Keratinocyte (primary cell): ENCODE data around the gene LAMP1. TPM values are rescaled to one million over a fixed set of nuclear protein-coding genes. Genes with fewer than 3 reads are reported as not detected.

Experiments
- DNase-seq: peaks from one replicate; pipeline ENCODE4 v3.0.0-alpha.2; 2011; ENCODE audit warnings: low read depth, missing footprints, low spot score
- FAIRE-seq: peaks from 2 replicates; lab custom pipeline; 2011; peaks lifted over from hg19 to GRCh38; lab: Jason Lieb, UNC
- H2AFZ ChIP-seq: 2 replicates; pipeline ENCODE4 v1.6.0; 2012; ENCODE audit warnings: low read length, control low read depth, inconsistent platforms; ENCODE audit not compliant: control insufficient read depth
- H3K27ac ChIP-seq: 2 replicates; pipeline ENCODE4 v1.5.1; 2011; ENCODE audit warnings: low read length; ENCODE audit not compliant: control insufficient read depth, insufficient read depth
- H3K27me3 ChIP-seq: 3 replicates; pipeline ENCODE4 v1.6.0; 2011; ENCODE audit warnings: low read length; ENCODE audit not compliant: control insufficient read depth, insufficient read depth; ENCODE audit errors: extremely low read depth
- H3K36me3 ChIP-seq, 2 experiments: 2 replicates in 1 of 2; 3 replicates in 1 of 2; pipeline ENCODE4 v1.5.1; 2011; ENCODE audit warnings: low read length in 2 of 2, mild to moderate bottlenecking in 1 of 2; ENCODE audit not compliant: control insufficient read depth in 2 of 2, insufficient read depth in 2 of 2; ENCODE audit errors: extremely low read depth in 1 of 2
- H3K4me1 ChIP-seq: 3 replicates; pipeline ENCODE4 v1.5.1; 2011; ENCODE audit warnings: low read length; ENCODE audit not compliant: control insufficient read depth, insufficient read depth; ENCODE audit errors: extremely low read depth
- H3K4me2 ChIP-seq: 3 replicates; pipeline ENCODE4 v1.6.0; 2011; ENCODE audit warnings: low read depth, low read length; ENCODE audit not compliant: control insufficient read depth, insufficient read depth; ENCODE audit errors: extremely low read depth
- H3K4me3 ChIP-seq, 3 experiments: fragments of 200-600 bp in 1 of 3; sonication (generic) in 1 of 3; 2 replicates in 2 of 3; 3 replicates in 1 of 3; pipeline ENCODE4 v1.5.1; 2011 to 2016; ENCODE audit warnings: low read length in 3 of 3, mild to moderate bottlenecking in 3 of 3, control low read depth in 2 of 3, inconsistent platforms in 1 of 3, low read depth in 1 of 3, mixed read lengths in 1 of 3, mixed run types in 1 of 3, moderate library complexity in 1 of 3; ENCODE audit not compliant: control insufficient read depth in 2 of 3, insufficient read depth in 2 of 3; ENCODE audit errors: extremely low read depth in 1 of 3
- H3K79me2 ChIP-seq: 2 replicates; pipeline ENCODE4 v1.6.0; 2012; ENCODE audit warnings: low read length; ENCODE audit not compliant: control insufficient read depth, insufficient read depth
- H3K9ac ChIP-seq: 3 replicates; pipeline ENCODE4 v1.6.0; 2011; ENCODE audit warnings: low read length; ENCODE audit not compliant: control insufficient read depth, insufficient read depth; ENCODE audit errors: extremely low read depth
- H3K9me1 ChIP-seq: 3 replicates; pipeline ENCODE4 v1.6.0; 2011; ENCODE audit warnings: low read length; ENCODE audit not compliant: control insufficient read depth, insufficient read depth; ENCODE audit errors: extremely low read depth
- H3K9me3 ChIP-seq: 2 replicates; pipeline ENCODE4 v1.5.1; 2012; ENCODE audit warnings: low read depth, low read length; ENCODE audit not compliant: control insufficient read depth
- H4K20me1 ChIP-seq: 3 replicates; pipeline ENCODE4 v1.6.0; 2011; ENCODE audit warnings: low read length; ENCODE audit not compliant: control insufficient read depth, insufficient read depth; ENCODE audit errors: extremely low read depth
- EZH2 ChIP-seq: IDR thresholded peaks from one replicate; pipeline ENCODE4 v1.6.1; 2012; ENCODE audit warnings: inconsistent platforms, mild to moderate bottlenecking, low read length, moderate library complexity
- dilution Hi-C: fragments of 300-500 bp; cut with MboI; formaldehyde crosslinking; loops from one replicate; pipeline ENCODE4 v1.7.0; 2020; ENCODE audit warnings: low sequenced_read_pairs; ENCODE audit not compliant: extremely low pct_ligation_motif_present
- polyA plus RNA-seq, 5 experiments: library from polyadenylated mRNA; depleted of rRNA in 3 of 5; stranded (reverse) in 3 of 5; stranded (forward) in 1 of 5; unstranded in 1 of 5; fragments of >200 nt; gene quantifications; 1 replicate in 1 of 5; 2 replicates in 3 of 5; 3 replicates in 1 of 5; pipeline versions ENCODE4 v1.2.1 to v1.2.3, GENCODE V29; 2011 to 2012; ENCODE audit warnings: missing spikeins in 2 of 5, low read depth in 1 of 5, low replicate concordance in 1 of 5
- TF ChIP-seq, protein P1 (sequence below), 3 experiments: IDR thresholded peaks in 1 of 3; conservative IDR thresholded peaks in 1 of 3; optimal IDR thresholded peaks in 1 of 3; 2 replicates in 2 of 3; 3 replicates in 1 of 3; pipeline versions ENCODE3 to v1.5.1; 2011; ENCODE audit warnings: low read length in 3 of 3, mild to moderate bottlenecking in 3 of 3, moderate library complexity in 2 of 3, control low read depth in 1 of 3, inconsistent platforms in 1 of 3; ENCODE audit not compliant: insufficient read depth in 2 of 3; ENCODE audit errors: extremely low read depth in 1 of 3

Gene LAMP1
- polyA plus RNA-seq, 1 donor (not counting 4 experiments of a cell fraction or from before 2014, with no cell fraction given): 202 TPM

DNA sequence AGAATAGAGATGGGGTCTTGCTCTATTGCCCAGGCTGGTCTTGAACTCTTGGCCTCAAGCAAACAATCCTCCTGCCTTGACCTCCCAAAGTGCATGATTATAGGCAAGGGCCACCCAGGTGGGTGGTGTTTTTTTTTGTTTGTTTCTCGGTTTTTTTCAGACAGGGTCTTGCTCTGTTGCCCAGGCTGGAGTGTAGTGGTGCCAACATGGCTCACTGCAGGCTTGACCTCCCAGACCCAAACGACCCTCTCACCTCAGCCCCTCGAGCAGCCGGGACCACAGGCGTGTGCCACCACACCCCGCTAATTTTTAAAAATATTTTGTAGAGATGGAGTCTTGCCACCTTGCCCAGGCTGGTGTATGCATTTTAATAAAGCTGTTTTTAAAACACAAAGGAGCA lies 52.0 kb downstream of the LAMP1 start:
- Histone ChIP-seq H3K9ac (no peak overlapping the region), H3K79me2 (no peaks in the 10 kb centered on the region), H3K9me3 (peaks cover 2% of the 10 kb centered on the region), H3K9me1 (no peaks in the 10 kb centered on the region), H3K4me3 (no peak overlapping the region), H3K4me1 (peaks cover 10% of the 10 kb centered on the region), H2AFZ (no peak overlapping the region), H3K27ac (no peak overlapping the region), H3K36me3 (peaks cover 2 to 4% of the 10 kb centered on the region in 2 experiments), H3K27me3 (no peaks in the 10 kb centered on the region), H3K4me2 (no peak overlapping the region), H4K20me1 (no peaks in the 10 kb centered on the region)
- DNase-seq (no peak), FAIRE-seq (no peak)
- dilution Hi-C loops: no loop called here
- TF ChIP-seq, protein P1, sequence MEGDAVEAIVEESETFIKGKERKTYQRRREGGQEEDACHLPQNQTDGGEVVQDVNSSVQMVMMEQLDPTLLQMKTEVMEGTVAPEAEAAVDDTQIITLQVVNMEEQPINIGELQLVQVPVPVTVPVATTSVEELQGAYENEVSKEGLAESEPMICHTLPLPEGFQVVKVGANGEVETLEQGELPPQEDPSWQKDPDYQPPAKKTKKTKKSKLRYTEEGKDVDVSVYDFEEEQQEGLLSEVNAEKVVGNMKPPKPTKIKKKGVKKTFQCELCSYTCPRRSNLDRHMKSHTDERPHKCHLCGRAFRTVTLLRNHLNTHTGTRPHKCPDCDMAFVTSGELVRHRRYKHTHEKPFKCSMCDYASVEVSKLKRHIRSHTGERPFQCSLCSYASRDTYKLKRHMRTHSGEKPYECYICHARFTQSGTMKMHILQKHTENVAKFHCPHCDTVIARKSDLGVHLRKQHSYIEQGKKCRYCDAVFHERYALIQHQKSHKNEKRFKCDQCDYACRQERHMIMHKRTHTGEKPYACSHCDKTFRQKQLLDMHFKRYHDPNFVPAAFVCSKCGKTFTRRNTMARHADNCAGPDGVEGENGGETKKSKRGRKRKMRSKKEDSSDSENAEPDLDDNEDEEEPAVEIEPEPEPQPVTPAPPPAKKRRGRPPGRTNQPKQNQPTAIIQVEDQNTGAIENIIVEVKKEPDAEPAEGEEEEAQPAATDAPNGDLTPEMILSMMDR (optimal IDR thresholded peaks at IDR 0.05 in 1 of 3, IDR thresholded peaks at IDR 0.05 in 1 of 3, conservative IDR thresholded peaks at IDR 0.05 in 1 of 3; ENCODE audit: extremely low read depth in 1 of 3, insufficient read depth in 2 of 3, low read length in 3 of 3): no peak
- TF ChIP-seq EZH2: no peak

DNA sequence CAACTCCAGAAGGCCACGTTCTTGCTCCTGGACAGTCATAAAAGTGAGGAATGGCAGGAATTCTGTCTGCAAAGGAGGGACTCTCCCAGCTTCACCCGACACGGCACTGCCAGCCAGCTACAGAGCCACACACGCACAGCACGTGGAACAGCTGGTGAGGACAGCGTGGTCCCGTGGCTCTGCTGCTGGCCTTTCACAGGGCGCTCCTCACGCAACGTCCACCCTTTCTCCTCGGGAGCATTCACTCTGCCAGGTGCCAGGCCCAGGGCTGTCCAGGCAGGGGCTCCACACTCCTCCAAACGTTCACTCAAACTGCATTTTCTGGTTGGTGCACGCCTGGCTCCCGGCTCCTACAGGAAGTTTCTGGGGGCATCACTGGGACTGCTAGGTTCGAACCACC lies 52.5 kb downstream of the LAMP1 start:
- DNase-seq (no peak), FAIRE-seq (no peak)
- Histone ChIP-seq H3K9me1 (no peaks in the 10 kb centered on the region), H2AFZ (peak overlapping the region; percentile 71), H3K4me2 (peak overlapping the region; percentile 51), H3K9me3 (peaks cover 2% of the 10 kb centered on the region), H4K20me1 (no peaks in the 10 kb centered on the region), H3K27ac (no peak overlapping the region), H3K27me3 (no peaks in the 10 kb centered on the region), H3K9ac (no peak overlapping the region), H3K36me3 (peaks cover 2 to 4% of the 10 kb centered on the region in 2 experiments), H3K79me2 (no peaks in the 10 kb centered on the region), H3K4me1 (peaks cover 10% of the 10 kb centered on the region), H3K4me3 (no peak overlapping the region)
- TF ChIP-seq, protein P1 (optimal IDR thresholded peaks at IDR 0.05 in 1 of 3, IDR thresholded peaks at IDR 0.05 in 1 of 3, conservative IDR thresholded peaks at IDR 0.05 in 1 of 3; ENCODE audit: extremely low read depth in 1 of 3, insufficient read depth in 2 of 3, low read length in 3 of 3): no peak
- TF ChIP-seq EZH2: no peak
- dilution Hi-C loops: no loop called here
